Upper lobe of left lung (tissue), 6 donors: ENCODE results near the gene PLXNB1. TPM values are rescaled to one million over a fixed set of nuclear protein-coding genes. Genes with fewer than 3 reads are reported as not detected.
A peak's percentile ranks its signal among the peaks of the same experiment; 100 is the strongest.

Experiments
- ATAC-seq, 2 donors: fragments of 200-7000 bp; cut with Tn5 transposase; one replicate each; pipeline ENCODE4 v1.9.1; 2022; ENCODE audit warnings: mild to moderate bottlenecking in 2 of 2, moderate library complexity in 2 of 2; ENCODE audit not compliant: low FRiP score in 2 of 2
- DNase-seq, 2 donors: peaks; one replicate each; pipeline ENCODE4 v3.0.0-alpha.2; 2019 to 2020
- H3K27ac ChIP-seq, 4 donors: fragments of 200-600 bp; sonication (generic); one replicate each; pipeline ENCODE4 v1.5.1; 2016 to 2019
- H3K27me3 ChIP-seq, 4 donors: fragments of 200-600 bp; sonication (generic); one replicate each; pipeline ENCODE4 v1.5.1; 2017 to 2019
- H3K36me3 ChIP-seq, 4 donors: fragments of 200-600 bp; sonication (generic); one replicate each; pipeline ENCODE4 v1.5.1; 2016 to 2019
- H3K4me1 ChIP-seq, 4 donors: fragments of 200-600 bp; sonication (generic); one replicate each; pipeline ENCODE4 v1.5.1; 2018 to 2019
- H3K4me3 ChIP-seq, 4 donors: fragments of 200-600 bp; sonication (generic); one replicate each; pipeline ENCODE4 v1.5.1; 2017 to 2019; ENCODE audit warnings: mild to moderate bottlenecking in 2 of 4, moderate library complexity in 1 of 4
- H3K9me3 ChIP-seq, 4 donors: fragments of 200-600 bp; sonication (generic); one replicate each; pipeline ENCODE4 v1.5.1; 2018 to 2019
- CTCF ChIP-seq, 6 experiments: fragments of 450-650 bp in 4 of 6; fragments of 200-600 bp in 2 of 6; sonication (generic) in 2 of 6; IDR thresholded peaks; one replicate each; pipeline ENCODE4 v1.5.1; 2016 to 2019; ENCODE audit warnings: antibody characterized with exemption in 6 of 6
- EP300 ChIP-seq, 4 donors: sonication (generic); formaldehyde crosslinking; IDR thresholded peaks; one replicate each; pipeline ENCODE4 v1.5.1; 2017; ENCODE audit warnings: antibody characterized with exemption in 4 of 4, control low read depth in 2 of 4
- POLR2A ChIP-seq, 4 donors: fragments of 450-650 bp; IDR thresholded peaks; one replicate each; pipeline ENCODE4 v1.5.1; 2016 to 2017; ENCODE audit warnings: antibody characterized with exemption in 4 of 4, mild to moderate bottlenecking in 2 of 4
- POLR2AphosphoS5 ChIP-seq, 2 donors: sonication (generic); formaldehyde crosslinking; IDR thresholded peaks; one replicate each; pipeline ENCODE4 v1.5.1; 2017; ENCODE audit warnings: antibody characterized with exemption in 2 of 2
- WGBS, 2 donors: methylation state at CpG; one replicate each; pipeline ENCODE4 v1.1.5; 2017 to 2018; 5-methylcytosine and 5-hydroxymethylcytosine counted together
- total RNA-seq, 6 donors: library from RNA; depleted of rRNA in 4 of 6; stranded (reverse); fragments of >200 nt in 4 of 6; gene quantifications; one replicate each; pipeline versions ENCODE4 v1.1.0 to v1.2.1, GENCODE V29; 2016 to 2021
- donor health status: DM: no; HTN: no; CAD: no; lungs with moderate emphysema.
- donor health status: DM: no; HTN: yes; CAD: no; lungs with severe emphysema.

PLXNB1 gene
- total RNA-seq, 6 donors from 2014 or later: 91.2 to 588 (median 123) TPM

GRCh38 chr3:48430708-48431101 lies 819 bp upstream of the PLXNB1 start:
- TF ChIP-seq EP300 (IDR thresholded peaks at IDR 0.05) (no peak), CTCF (IDR thresholded peaks at IDR 0.05) (no peak), POLR2AphosphoS5 (IDR thresholded peaks at IDR 0.05) (no peak), POLR2A (IDR thresholded peaks at IDR 0.05) (no peak)
- ATAC-seq: no peak
- no peaks in the 10 kb centered on the region for H3K9me3 ChIP-seq
- no peak overlapping the region for H3K4me3 ChIP-seq
- no peak for DNase-seq
- H3K27ac ChIP-seq: peak overlapping the region; percentile 91 to 95 (median 92)
- no peaks in the 10 kb centered on the region for H3K27me3 ChIP-seq
- peaks cover 31 to 56% (median 41%) of the 10 kb centered on the region in 4 donors for H3K4me1 ChIP-seq
- 75 to 76% methylated on average over 1 of the region's 1 CpG for WGBS, 2 donors
- peaks cover 0 to 21% (median 11%) of the 10 kb centered on the region in 4 donors for H3K36me3 ChIP-seq

GRCh38 chr3:48429317-48429959 lies 448 bp downstream of the PLXNB1 start:
- H3K36me3 ChIP-seq: peaks cover 0 to 21% (median 11%) of the 10 kb centered on the region in 4 donors
- DNase-seq (peak; percentile 84 to 95), ATAC-seq (peak; percentile 38 to 69)
- TF ChIP-seq POLR2A (IDR thresholded peaks at IDR 0.05) (peak in 2 of 4 donors; percentile 8 to 38), CTCF (IDR thresholded peaks at IDR 0.05) (peak in 2 of 6 experiments; percentile 14 to 26), EP300 (IDR thresholded peaks at IDR 0.05) (no peak)
- H3K9me3 ChIP-seq: no peaks in the 10 kb centered on the region
- WGBS, 2 donors: 0 to 3% methylated on average over 19 to 20 of the region's 86 CpGs
- peak overlapping the region; percentile 77 to 93 (median 86) for H3K4me3 ChIP-seq
- H3K27ac ChIP-seq: peak overlapping the region; percentile 91 to 95 (median 92)
- no peaks in the 10 kb centered on the region for H3K27me3 ChIP-seq
- H3K4me1 ChIP-seq: peaks cover 29 to 64% (median 47%) of the 10 kb centered on the region in 4 donors

- Histone ChIP-seq H3K9me3 (no peaks in the 10 kb centered on the region), H3K4me1 (peaks cover 29 to 57% (median 46%) of the 10 kb centered on the region in 4 donors), H3K27me3 (no peaks in the 10 kb centered on the region), H3K36me3 (peaks cover 0 to 20% (median 11%) of the 10 kb centered on the region in 4 donors), H3K27ac (peak overlapping the region; percentile 91 to 95 (median 92)), H3K4me3 (peak overlapping the region; percentile 77 to 93 (median 86))
- 0 to 7% methylated on average over 2 to 28 of the region's 60 CpGs for WGBS, 2 donors
- peak in 1 of 2 donors; percentile 52 for ATAC-seq
- DNase-seq: peak in 1 of 2 donors; percentile 58
- TF ChIP-seq POLR2A (IDR thresholded peaks at IDR 0.05): peak in 3 of 4 donors; percentile 37 to 58 (median 42)
- no peak for TF ChIP-seq CTCF (IDR thresholded peaks at IDR 0.05)
- peak in 1 of 2 donors; percentile 50 for TF ChIP-seq POLR2AphosphoS5 (IDR thresholded peaks at IDR 0.05)
These were observed 1.1 kb downstream of the PLXNB1 start for GRCh38 chr3:48428572-48429316.

- Histone ChIP-seq H3K4me3 (peak overlapping the region; percentile 77 to 93 (median 86)), H3K4me1 (peaks cover 29 to 52% (median 46%) of the 10 kb centered on the region in 4 donors), H3K36me3 (peaks cover 0 to 15% (median 8%) of the 10 kb centered on the region in 4 donors), H3K27ac (peak overlapping the region; percentile 91 to 95 (median 92)), H3K27me3 (no peaks in the 10 kb centered on the region), H3K9me3 (no peaks in the 10 kb centered on the region)
- no peak for DNase-seq
- ATAC-seq: no peak
- TF ChIP-seq CTCF (IDR thresholded peaks at IDR 0.05) (no peak), POLR2A (IDR thresholded peaks at IDR 0.05) (no peak), POLR2AphosphoS5 (IDR thresholded peaks at IDR 0.05) (no peak), EP300 (IDR thresholded peaks at IDR 0.05) (no peak)
- WGBS, 2 donors: 65 to 69% methylated on average over 7 of the region's 7 CpGs
These were observed 1.8 kb downstream of the PLXNB1 start for GRCh38 chr3:48428088-48428571.
